ENCODE data around the gene LIPT2. TPM values are rescaled to one million over a fixed set of nuclear protein-coding genes. Genes with fewer than 3 reads are reported as not detected.
"Not testable (repeated sequence)": the region's sequence is repeated elsewhere in the genome, so short reads cannot be mapped to it uniquely, and the experiment has no call there.

The LIPT2 gene
- total RNA-seq, 1 donor from 2014 or later = 1.4 TPM

DNA sequence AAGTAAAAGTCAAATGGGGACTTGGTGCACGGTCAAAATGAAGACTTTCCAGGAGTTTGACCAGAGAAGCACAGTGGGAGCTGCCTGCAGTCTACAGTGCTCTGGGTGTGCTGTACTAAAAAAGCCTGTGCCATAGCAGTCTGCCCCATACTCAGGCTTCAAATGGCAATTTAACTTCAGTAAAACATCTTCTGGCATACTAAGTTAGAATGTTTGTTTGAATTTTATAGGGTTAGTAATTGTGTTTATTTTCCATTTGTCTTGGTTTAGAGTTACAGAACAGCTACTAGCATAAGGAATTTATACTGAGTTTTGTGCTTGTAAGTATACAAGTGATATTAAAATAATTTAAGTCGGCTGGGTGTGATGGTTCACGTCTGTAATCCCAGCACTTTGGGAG, 29.3 kb upstream of the LIPT2 start:
- Mint-ChIP-seq H3K4me3 (ENCODE audit: unreplicated experiment) (no peak overlapping the region), H3K4me1 (ENCODE audit: low read depth) (no peaks in the 10 kb centered on the region), H3K27ac (ENCODE audit: unreplicated experiment) (no peak overlapping the region), H3K36me3 (ENCODE audit: low read depth) (no peaks in the 10 kb centered on the region), H3K9me3 (ENCODE audit: low read depth) (no peaks in the 10 kb centered on the region), H3K27me3 (ENCODE audit: low read depth) (peaks cover 20% of the 10 kb centered on the region)
- DNase-seq (ENCODE audit: low spot score) = no peak
- TF ChIP-seq, protein P1, sequence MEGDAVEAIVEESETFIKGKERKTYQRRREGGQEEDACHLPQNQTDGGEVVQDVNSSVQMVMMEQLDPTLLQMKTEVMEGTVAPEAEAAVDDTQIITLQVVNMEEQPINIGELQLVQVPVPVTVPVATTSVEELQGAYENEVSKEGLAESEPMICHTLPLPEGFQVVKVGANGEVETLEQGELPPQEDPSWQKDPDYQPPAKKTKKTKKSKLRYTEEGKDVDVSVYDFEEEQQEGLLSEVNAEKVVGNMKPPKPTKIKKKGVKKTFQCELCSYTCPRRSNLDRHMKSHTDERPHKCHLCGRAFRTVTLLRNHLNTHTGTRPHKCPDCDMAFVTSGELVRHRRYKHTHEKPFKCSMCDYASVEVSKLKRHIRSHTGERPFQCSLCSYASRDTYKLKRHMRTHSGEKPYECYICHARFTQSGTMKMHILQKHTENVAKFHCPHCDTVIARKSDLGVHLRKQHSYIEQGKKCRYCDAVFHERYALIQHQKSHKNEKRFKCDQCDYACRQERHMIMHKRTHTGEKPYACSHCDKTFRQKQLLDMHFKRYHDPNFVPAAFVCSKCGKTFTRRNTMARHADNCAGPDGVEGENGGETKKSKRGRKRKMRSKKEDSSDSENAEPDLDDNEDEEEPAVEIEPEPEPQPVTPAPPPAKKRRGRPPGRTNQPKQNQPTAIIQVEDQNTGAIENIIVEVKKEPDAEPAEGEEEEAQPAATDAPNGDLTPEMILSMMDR (IDR thresholded peaks at IDR 0.05) = no peak

DNA sequence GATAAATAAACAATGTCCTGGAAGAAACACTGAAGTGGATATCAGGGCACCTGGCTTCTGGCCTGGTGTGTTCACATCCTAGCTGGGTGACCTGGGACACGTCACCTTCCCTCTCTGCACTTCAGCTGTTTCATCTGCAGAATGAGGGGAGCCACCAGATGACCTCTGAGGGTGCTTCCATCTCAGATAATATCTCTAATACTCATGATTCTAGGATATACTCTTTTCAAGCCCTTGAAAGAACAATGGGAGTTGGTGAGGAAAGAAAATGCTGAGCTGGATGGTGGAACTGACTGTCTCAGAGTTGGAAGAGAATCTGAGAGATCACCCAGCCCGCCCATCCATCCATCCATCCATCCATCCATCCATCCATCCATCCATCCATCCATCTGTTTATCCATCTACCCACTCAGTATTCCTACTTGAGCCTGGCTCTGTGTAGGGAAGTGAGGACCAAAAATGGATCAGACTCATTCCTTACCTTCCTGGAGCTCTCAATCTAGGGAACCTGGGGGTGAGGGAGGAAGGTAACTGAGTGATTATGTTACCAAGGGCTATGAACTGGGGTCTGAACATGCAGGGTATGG, 28.2 kb upstream of the LIPT2 start:
- H3K27me3 Mint-ChIP-seq (ENCODE audit: low read depth) = peaks cover 17% of the 10 kb centered on the region
- H3K4me1 Mint-ChIP-seq (ENCODE audit: low read depth) = no peaks in the 10 kb centered on the region
- TF ChIP-seq, protein P1 (IDR thresholded peaks at IDR 0.05) = no peak

DNA sequence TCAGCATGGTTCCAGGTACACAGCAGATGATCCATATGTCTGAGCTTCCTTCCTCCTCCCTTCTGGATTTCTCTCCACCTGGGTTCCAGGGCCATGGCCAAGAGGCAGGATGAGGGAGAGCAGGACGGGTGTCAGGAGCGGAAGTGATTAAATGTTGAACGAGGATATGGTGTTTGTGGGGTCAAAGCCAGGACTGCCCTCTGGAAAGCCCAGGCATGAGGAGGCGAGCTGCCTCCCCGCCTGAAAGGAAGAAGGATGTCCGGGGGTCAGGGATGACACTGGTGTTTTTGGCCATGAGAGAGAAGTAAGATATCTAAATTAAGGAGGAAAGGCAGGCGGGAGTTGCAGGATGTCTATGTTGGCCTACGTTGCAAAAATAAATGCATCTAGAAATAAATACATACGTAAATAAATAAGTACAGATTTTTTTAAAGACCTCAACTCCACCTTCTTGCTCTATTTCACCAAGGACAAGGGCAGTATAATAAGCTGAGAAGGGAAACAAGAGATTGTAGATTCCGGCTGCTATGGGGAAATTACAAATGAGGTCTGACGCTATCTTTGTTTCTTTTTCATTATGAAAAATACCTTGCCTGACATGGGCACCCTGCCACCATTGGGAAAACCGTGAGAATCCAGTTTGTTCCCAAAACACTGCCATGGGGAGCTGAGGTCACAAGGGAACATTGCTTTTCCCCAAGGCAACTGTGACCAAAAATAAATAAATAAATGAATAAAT, 27.6 kb upstream of the LIPT2 start:
- Mint-ChIP-seq H3K27me3 (ENCODE audit: low read depth) (peaks cover 21% of the 10 kb centered on the region), H3K36me3 (ENCODE audit: low read depth) (no peaks in the 10 kb centered on the region), H3K9me3 (ENCODE audit: low read depth) (peaks cover 16% of the 10 kb centered on the region), H3K4me3 (ENCODE audit: unreplicated experiment) (no peak overlapping the region), H3K27ac (ENCODE audit: unreplicated experiment) (no peak overlapping the region), H3K4me1 (ENCODE audit: low read depth) (no peaks in the 10 kb centered on the region)
- TF ChIP-seq, protein P1 (IDR thresholded peaks at IDR 0.05) = no peak
- no peak for DNase-seq (ENCODE audit: low spot score)

More for the DNA sequence above, 28.2 kb upstream of the LIPT2 start:
- no peak for DNase-seq (ENCODE audit: low spot score)
- no peaks in the 10 kb centered on the region for H3K36me3 Mint-ChIP-seq (ENCODE audit: low read depth)
- H3K9me3 Mint-ChIP-seq (ENCODE audit: low read depth) = peaks cover 9% of the 10 kb centered on the region
- H3K27ac Mint-ChIP-seq (ENCODE audit: unreplicated experiment) = no peak overlapping the region
- no peak overlapping the region for H3K4me3 Mint-ChIP-seq (ENCODE audit: unreplicated experiment)

DNA sequence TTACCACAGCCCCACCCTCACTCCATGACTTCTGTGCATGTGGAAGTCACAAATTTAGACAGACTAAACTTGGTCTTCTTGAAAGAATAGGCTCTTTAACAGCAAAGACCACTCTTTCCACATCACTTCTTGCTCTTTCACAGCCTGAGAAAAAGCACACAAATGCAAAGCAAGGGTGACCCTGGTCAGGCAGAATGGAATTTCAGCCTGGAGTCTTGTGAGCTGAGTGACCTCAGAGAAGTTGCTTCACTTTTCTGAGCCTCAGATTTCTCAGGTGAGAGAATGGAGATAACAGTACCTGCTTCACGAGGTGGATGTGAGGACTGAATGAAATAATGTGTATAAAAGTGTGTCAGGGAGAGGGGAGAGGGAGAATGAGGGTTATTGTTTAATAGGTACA, 26.8 kb upstream of the LIPT2 start:
- Mint-ChIP-seq H3K36me3 (ENCODE audit: low read depth) (peaks cover 1% of the 10 kb centered on the region), H3K4me3 (ENCODE audit: unreplicated experiment) (no peak overlapping the region), H3K27ac (ENCODE audit: unreplicated experiment) (no peak overlapping the region), H3K27me3 (ENCODE audit: low read depth) (peaks cover 28% of the 10 kb centered on the region), H3K4me1 (ENCODE audit: low read depth) (no peaks in the 10 kb centered on the region), H3K9me3 (ENCODE audit: low read depth) (peaks cover 24% of the 10 kb centered on the region)
- TF ChIP-seq, protein P1 (IDR thresholded peaks at IDR 0.05) = no peak
- DNase-seq (ENCODE audit: low spot score) = no peak

DNA sequence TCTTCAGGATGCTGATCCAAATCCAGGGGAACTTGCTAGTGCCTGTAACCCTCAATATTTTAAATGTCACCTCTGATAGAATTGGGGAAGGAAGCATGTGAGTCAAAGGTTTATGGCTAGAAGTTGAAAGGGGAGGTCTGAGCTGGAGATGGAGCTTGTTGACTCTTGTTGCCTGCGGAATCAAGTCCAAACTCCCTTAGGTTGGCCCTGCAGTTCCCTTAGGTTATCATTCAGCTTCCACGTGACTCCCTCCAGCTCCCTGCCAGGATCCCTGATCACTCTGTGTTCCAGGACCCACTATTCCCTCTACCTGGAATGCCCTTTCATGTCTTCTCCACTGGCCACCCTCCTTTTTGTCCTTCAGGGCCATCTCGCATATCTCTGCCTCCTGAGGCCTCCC, 26.2 kb upstream of the LIPT2 start:
- Mint-ChIP-seq H3K27me3 (ENCODE audit: low read depth) (peaks cover 29% of the 10 kb centered on the region), H3K4me1 (ENCODE audit: low read depth) (no peaks in the 10 kb centered on the region), H3K36me3 (ENCODE audit: low read depth) (peaks cover 5% of the 10 kb centered on the region), H3K27ac (ENCODE audit: unreplicated experiment) (no peak overlapping the region), H3K4me3 (ENCODE audit: unreplicated experiment) (no peak overlapping the region), H3K9me3 (ENCODE audit: low read depth) (peaks cover 30% of the 10 kb centered on the region)
- DNase-seq (ENCODE audit: low spot score) = no peak
- TF ChIP-seq, protein P1 (IDR thresholded peaks at IDR 0.05) = no peak

DNA sequence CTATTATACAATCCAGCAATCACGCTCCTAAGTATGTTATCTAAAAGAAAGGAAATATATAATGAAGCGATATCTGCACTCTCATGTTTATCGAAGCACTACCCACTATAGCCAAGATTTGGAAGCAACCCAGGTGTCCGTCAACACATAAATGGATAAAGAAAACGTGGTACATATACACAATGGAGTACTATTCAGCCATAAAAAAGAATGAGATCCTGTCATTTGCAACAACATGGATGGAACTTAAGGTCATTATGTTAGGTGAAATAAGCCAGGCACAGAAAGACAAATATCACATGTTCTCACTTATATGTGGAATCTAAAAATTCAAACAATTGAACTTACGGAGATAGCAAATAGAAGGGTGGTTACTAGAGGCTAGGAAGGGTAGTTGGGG, 24.1 kb upstream of the LIPT2 start:
- not testable (repeated sequence) for H3K27ac Mint-ChIP-seq (ENCODE audit: unreplicated experiment); H3K36me3 Mint-ChIP-seq (ENCODE audit: low read depth); DNase-seq (ENCODE audit: low spot score); H3K4me1 Mint-ChIP-seq (ENCODE audit: low read depth); H3K4me3 Mint-ChIP-seq (ENCODE audit: unreplicated experiment)
- H3K9me3 Mint-ChIP-seq (ENCODE audit: low read depth) = peaks cover 35% of the 10 kb centered on the region
- peaks cover 25% of the 10 kb centered on the region for H3K27me3 Mint-ChIP-seq (ENCODE audit: low read depth)

Data from chondrocyte (in vitro differentiated cells).